HEK293 (cell line): Measurements from ENCODE around the gene LRRC74B.
A peak's percentile ranks its signal among the peaks of the same experiment; 100 is the strongest.

Source experiments
- CTCF ChIA-PET: fragments of 350-600 bp; formaldehyde crosslinking; extraction: SDS; loops from one replicate; lab custom pipeline; 2021; ENCODE audit warnings: antibody characterized with exemption; lab: Yijun Ruan, JAX
- POLR2A ChIA-PET: fragments of 300-600 bp; formaldehyde crosslinking; extraction: SDS; loops from one replicate; lab custom pipeline; 2020; ENCODE audit warnings: antibody characterized with exemption, inconsistent platforms; lab: Yijun Ruan, JAX
- H3K27ac ChIP-seq: fragments of 200-500 bp; sonication (Bioruptor generic); 2 replicates; pipeline ENCODE4 v1.5.1; 2014; ENCODE audit warnings: low read depth, low read length, control low read depth, inconsistent platforms; ENCODE audit errors: extremely low read depth
- H3K36me3 ChIP-seq, 2 experiments: fragments of 200-500 bp in 1 of 2; sonication (Bioruptor generic) in 1 of 2; 1 replicate in 1 of 2; 2 replicates in 1 of 2; pipeline ENCODE4 v1.5.1; 2014 to 2017; ENCODE audit warnings: inconsistent platforms in 2 of 2, low read length in 2 of 2; ENCODE audit not compliant: control insufficient read depth in 2 of 2, insufficient read depth in 1 of 2
- H3K4me1 ChIP-seq: fragments of 200-500 bp; sonication (Bioruptor generic); 2 replicates; pipeline ENCODE4 v1.5.1; 2014; ENCODE audit warnings: mild to moderate bottlenecking, low read length, inconsistent platforms; ENCODE audit not compliant: control insufficient read depth, insufficient read depth
- H3K4me3 ChIP-seq: 2 replicates; pipeline ENCODE4 v1.5.1; 2011; ENCODE audit warnings: low read depth, mild to moderate bottlenecking, control low read depth, low read length, moderate library complexity
- H3K9me3 ChIP-seq: fragments of 200-500 bp; sonication (Bioruptor generic); 2 replicates; pipeline ENCODE4 v1.5.1; 2014; ENCODE audit warnings: low read depth, low read length, inconsistent platforms; ENCODE audit not compliant: control insufficient read depth, insufficient read depth
- BCL11B ChIP-seq: fragments of 450-650 bp; formaldehyde crosslinking; IDR thresholded peaks from 2 replicates; pipeline ENCODE4 v1.5.1; 2016; ENCODE audit warnings: low read depth, missing biosample characterization, missing genetic modification characterization
- EGR2 ChIP-seq: fragments of 450-650 bp; formaldehyde crosslinking; IDR thresholded peaks from 2 replicates; pipeline ENCODE4 v1.5.1; 2016; ENCODE audit warnings: low read depth, missing biosample characterization, missing genetic modification characterization
- FEZF1 ChIP-seq: fragments of 450-650 bp; formaldehyde crosslinking; IDR thresholded peaks from 2 replicates; pipeline ENCODE4 v1.5.1; 2016; ENCODE audit warnings: missing biosample characterization, missing genetic modification characterization
- GLIS1 ChIP-seq: fragments of 450-650 bp; formaldehyde crosslinking; IDR thresholded peaks from 2 replicates; pipeline ENCODE4 v1.5.1; 2016; ENCODE audit warnings: missing biosample characterization, missing genetic modification characterization
- KLF1 ChIP-seq: fragments of 450-650 bp; formaldehyde crosslinking; IDR thresholded peaks from 2 replicates; pipeline ENCODE4 v1.5.1; 2016; ENCODE audit warnings: missing biosample characterization, missing genetic modification characterization
- MEIS1 ChIP-seq: sonication (generic); formaldehyde crosslinking; IDR thresholded peaks from 2 replicates; pipeline ENCODE4 v1.8.1; 2022; ENCODE audit warnings: missing genetic modification reagents, mild to moderate bottlenecking, borderline replicate concordance
- PATZ1 ChIP-seq: fragments of 450-650 bp; formaldehyde crosslinking; IDR thresholded peaks from 2 replicates; pipeline ENCODE4 v1.5.1; 2016; ENCODE audit warnings: missing biosample characterization, missing genetic modification characterization
- SP2 ChIP-seq: fragments of 450-650 bp; formaldehyde crosslinking; IDR thresholded peaks from 2 replicates; pipeline ENCODE4 v1.5.1; 2016; ENCODE audit warnings: missing biosample characterization, missing genetic modification characterization
- SP3 ChIP-seq: fragments of 450-650 bp; formaldehyde crosslinking; IDR thresholded peaks from 2 replicates; pipeline ENCODE4 v1.5.1; 2016; ENCODE audit warnings: missing biosample characterization, missing genetic modification characterization
- TCF7L2 ChIP-seq: IDR thresholded peaks from 2 replicates; pipeline ENCODE4 v1.6.1; 2011; ENCODE audit warnings: low read depth, mild to moderate bottlenecking, inconsistent platforms, low read length, moderate library complexity, borderline replicate concordance
- ZBTB8A ChIP-seq: fragments of 450-650 bp; formaldehyde crosslinking; IDR thresholded peaks from 2 replicates; pipeline ENCODE4 v1.5.1; 2016; ENCODE audit warnings: missing biosample characterization, missing genetic modification characterization
- ZFHX2 ChIP-seq: fragments of 450-650 bp; formaldehyde crosslinking; conservative IDR thresholded peaks from 2 replicates; pipeline ENCODE4 v1.5.1; 2016; ENCODE audit warnings: missing biosample characterization, missing genetic modification characterization
- ZFP3 ChIP-seq: fragments of 450-650 bp; formaldehyde crosslinking; IDR thresholded peaks from 2 replicates; pipeline ENCODE4 v1.5.1; 2016; ENCODE audit warnings: low read depth, missing biosample characterization, missing genetic modification characterization
- ZIC2 ChIP-seq: fragments of 450-650 bp; formaldehyde crosslinking; IDR thresholded peaks from 2 replicates; pipeline ENCODE4 v1.5.1; 2016; ENCODE audit warnings: missing biosample characterization, missing genetic modification characterization
- ZNF132 ChIP-seq: fragments of 450-650 bp; formaldehyde crosslinking; IDR thresholded peaks from 2 replicates; pipeline ENCODE4 v1.5.1; 2017; ENCODE audit warnings: missing biosample characterization, missing genetic modification characterization, borderline replicate concordance
- ZNF133 ChIP-seq: fragments of 450-650 bp; formaldehyde crosslinking; IDR thresholded peaks from 2 replicates; pipeline ENCODE4 v1.5.1; 2016; ENCODE audit warnings: missing biosample characterization, missing genetic modification characterization
- ZNF157 ChIP-seq: fragments of 450-650 bp; formaldehyde crosslinking; IDR thresholded peaks from 2 replicates; pipeline ENCODE4 v1.5.1; 2016; ENCODE audit warnings: missing biosample characterization, missing genetic modification characterization
- ZNF394 ChIP-seq: fragments of 450-650 bp; formaldehyde crosslinking; IDR thresholded peaks from 2 replicates; pipeline ENCODE4 v1.5.1; 2016; ENCODE audit warnings: missing biosample characterization, missing genetic modification characterization, mild to moderate bottlenecking, moderate library complexity, borderline replicate concordance
- ZNF426 ChIP-seq: fragments of 450-650 bp; formaldehyde crosslinking; IDR thresholded peaks from 2 replicates; pipeline ENCODE4 v1.5.1; 2017; ENCODE audit warnings: missing biosample characterization, missing genetic modification characterization, mild to moderate bottlenecking, inconsistent platforms, moderate library complexity
- ZNF521 ChIP-seq: fragments of 450-650 bp; formaldehyde crosslinking; IDR thresholded peaks from 2 replicates; pipeline ENCODE4 v1.5.1; 2017; ENCODE audit warnings: missing biosample characterization, mild to moderate bottlenecking, missing genetic modification characterization
- ZNF747 ChIP-seq: fragments of 450-650 bp; formaldehyde crosslinking; IDR thresholded peaks from 2 replicates; pipeline ENCODE4 v1.5.1; 2016; ENCODE audit warnings: missing biosample characterization, missing genetic modification characterization
- TF ChIP-seq, protein P1 (sequence below): fragments of 450-650 bp; formaldehyde crosslinking; IDR thresholded peaks from 2 replicates; pipeline ENCODE4 v1.5.1; 2016; ENCODE audit warnings: missing biosample characterization, missing genetic modification characterization
- TF ChIP-seq, protein P2 (sequence below): fragments of 450-650 bp; formaldehyde crosslinking; IDR thresholded peaks from 2 replicates; pipeline ENCODE4 v1.5.1; 2016; ENCODE audit warnings: missing biosample characterization, missing genetic modification characterization
- TF ChIP-seq, protein P3 (sequence below): fragments of 450-650 bp; formaldehyde crosslinking; IDR thresholded peaks from 2 replicates; pipeline ENCODE4 v1.5.1; 2017; ENCODE audit warnings: missing biosample characterization, missing genetic modification characterization

LRRC74B gene

GRCh38 chr22:21014202-21014725 lies 31.5 kb upstream of the LRRC74B start (continued):
- peak; percentile 98 for TF ChIP-seq GLIS1
- TF ChIP-seq SP3, result peak; percentile 64
- TF ChIP-seq FEZF1 (tag by site-specific recombination), result peak; percentile 78
- no peak for TF ChIP-seq TCF7L2
- TF ChIP-seq, protein P1, sequence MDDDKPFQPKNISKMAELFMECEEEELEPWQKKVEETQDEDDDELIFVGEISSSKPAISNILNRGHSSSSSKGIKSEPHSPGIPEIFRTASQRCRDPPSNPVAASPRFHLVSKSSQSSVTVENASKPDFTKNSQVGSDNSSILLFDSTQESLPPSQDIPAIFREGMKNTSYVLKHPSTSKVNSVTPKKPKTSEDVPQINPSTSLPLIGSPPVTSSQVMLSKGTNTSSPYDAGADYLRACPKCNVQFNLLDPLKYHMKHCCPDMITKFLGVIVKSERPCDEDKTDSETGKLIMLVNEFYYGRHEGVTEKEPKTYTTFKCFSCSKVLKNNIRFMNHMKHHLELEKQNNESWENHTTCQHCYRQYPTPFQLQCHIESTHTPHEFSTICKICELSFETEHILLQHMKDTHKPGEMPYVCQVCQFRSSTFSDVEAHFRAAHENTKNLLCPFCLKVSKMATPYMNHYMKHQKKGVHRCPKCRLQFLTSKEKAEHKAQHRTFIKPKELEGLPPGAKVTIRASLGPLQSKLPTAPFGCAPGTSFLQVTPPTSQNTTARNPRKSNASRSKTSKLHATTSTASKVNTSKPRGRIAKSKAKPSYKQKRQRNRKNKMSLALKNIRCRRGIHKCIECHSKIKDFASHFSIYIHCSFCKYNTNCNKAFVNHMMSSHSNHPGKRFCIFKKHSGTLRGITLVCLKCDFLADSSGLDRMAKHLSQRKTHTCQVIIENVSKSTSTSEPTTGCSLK, result no peak
- TF ChIP-seq, protein P2, sequence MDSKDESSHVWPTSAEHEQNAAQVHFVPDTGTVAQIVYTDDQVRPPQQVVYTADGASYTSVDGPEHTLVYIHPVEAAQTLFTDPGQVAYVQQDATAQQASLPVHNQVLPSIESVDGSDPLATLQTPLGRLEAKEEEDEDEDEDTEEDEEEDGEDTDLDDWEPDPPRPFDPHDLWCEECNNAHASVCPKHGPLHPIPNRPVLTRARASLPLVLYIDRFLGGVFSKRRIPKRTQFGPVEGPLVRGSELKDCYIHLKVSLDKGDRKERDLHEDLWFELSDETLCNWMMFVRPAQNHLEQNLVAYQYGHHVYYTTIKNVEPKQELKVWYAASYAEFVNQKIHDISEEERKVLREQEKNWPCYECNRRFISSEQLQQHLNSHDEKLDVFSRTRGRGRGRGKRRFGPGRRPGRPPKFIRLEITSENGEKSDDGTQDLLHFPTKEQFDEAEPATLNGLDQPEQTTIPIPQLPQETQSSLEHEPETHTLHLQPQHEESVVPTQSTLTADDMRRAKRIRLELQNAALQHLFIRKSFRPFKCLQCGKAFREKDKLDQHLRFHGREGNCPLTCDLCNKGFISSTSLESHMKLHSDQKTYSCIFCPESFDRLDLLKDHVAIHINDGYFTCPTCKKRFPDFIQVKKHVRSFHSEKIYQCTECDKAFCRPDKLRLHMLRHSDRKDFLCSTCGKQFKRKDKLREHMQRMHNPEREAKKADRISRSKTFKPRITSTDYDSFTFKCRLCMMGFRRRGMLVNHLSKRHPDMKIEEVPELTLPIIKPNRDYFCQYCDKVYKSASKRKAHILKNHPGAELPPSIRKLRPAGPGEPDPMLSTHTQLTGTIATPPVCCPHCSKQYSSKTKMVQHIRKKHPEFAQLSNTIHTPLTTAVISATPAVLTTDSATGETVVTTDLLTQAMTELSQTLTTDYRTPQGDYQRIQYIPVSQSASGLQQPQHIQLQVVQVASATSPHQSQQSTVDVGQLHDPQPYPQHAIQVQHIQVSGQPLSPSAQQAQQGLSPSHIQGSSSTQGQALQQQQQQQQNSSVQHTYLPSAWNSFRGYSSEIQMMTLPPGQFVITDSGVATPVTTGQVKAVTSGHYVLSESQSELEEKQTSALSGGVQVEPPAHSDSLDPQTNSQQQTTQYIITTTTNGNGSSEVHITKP (tag by site-specific recombination), result 0 out of 2 replicates have a peak, but pooled peaks have one; percentile 16
- TF ChIP-seq BCL11B (tag by site-specific recombination), result no peak
- no peak for TF ChIP-seq ZNF157
- TF ChIP-seq PATZ1 (tag by site-specific recombination), result peak; percentile 37; the same call in 1 of the 2 replicates
- no peak for TF ChIP-seq ZNF747 (tag by site-specific recombination)
- 0 out of 2 replicates have a peak, but pooled peaks have one; percentile 20 for TF ChIP-seq EGR2 (tag by site-specific recombination)
- peak; percentile 95 for TF ChIP-seq SP2
- no peak for TF ChIP-seq ZNF132 (tag by site-specific recombination)

DNA sequence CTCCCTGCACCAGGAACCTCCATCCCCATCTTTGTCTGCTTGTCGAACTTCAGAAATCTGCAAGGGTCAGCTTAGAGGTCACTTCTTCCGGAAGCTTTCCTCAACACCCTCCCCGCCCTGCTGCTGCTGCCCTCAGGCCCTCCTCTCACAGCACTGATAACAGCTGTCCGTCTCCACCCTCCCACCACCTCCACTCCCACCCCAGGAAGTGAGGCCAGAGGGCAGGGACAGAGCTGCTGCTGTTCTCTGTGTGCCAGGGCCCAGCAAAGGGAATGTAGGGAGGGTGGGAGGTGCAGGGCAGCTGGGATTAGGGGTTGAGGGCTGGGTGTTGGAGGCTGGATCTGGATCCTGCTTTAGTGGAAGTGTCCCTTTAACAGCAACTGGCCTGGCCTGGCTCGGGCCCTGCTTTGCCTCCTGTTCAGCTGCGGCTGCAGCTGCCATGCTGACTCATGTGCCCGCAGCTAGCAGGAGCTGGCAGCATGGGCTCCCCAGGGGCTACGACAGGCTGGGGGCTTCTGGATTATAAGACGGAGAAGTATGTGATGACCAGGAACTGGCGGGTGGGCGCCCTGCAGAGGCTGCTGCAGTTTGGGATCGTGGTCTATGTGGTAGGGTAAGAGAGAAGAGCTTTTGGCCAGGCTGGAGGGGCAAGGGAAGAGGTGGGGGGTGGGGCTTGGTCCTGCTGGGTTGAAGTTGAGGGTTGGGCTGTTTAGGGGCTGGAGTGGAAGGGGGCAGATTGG lies 30.9 kb upstream of the LRRC74B start, which contains the start of gene P2RX6:
TSS of gene P2RX6 (plus strand) at position 440 of the 740 bp plus-strand sequence. CDS start at position 450, 10 bp downstream.
- Histone ChIP-seq H3K4me3 (peak within 1 kb of the TSS; percentile 33), H3K27ac (no peak within 1 kb of the TSS), H3K9me3 (no peaks in the 10 kb centered on the region), H3K36me3 (no peaks in the 10 kb centered on the region), H3K4me1 (no peaks in the 10 kb centered on the region)
- POLR2A ChIA-PET, result interaction anchor here (0.9 to 1.7 kb wide), 4 partner anchors 12 to 33 kb away, joined by 3 to 7 read pairs (median 6); partner anchors contain the start of genes LZTR1 and THAP7
- CTCF ChIA-PET, result interaction anchor here (0.6 to 1.7 kb wide), 5 partner anchors 55 to 705 kb away, joined by 3 to 5 read pairs (median 3); no protein-coding TSS in a partner anchor
- TF ChIP-seq, protein P3, sequence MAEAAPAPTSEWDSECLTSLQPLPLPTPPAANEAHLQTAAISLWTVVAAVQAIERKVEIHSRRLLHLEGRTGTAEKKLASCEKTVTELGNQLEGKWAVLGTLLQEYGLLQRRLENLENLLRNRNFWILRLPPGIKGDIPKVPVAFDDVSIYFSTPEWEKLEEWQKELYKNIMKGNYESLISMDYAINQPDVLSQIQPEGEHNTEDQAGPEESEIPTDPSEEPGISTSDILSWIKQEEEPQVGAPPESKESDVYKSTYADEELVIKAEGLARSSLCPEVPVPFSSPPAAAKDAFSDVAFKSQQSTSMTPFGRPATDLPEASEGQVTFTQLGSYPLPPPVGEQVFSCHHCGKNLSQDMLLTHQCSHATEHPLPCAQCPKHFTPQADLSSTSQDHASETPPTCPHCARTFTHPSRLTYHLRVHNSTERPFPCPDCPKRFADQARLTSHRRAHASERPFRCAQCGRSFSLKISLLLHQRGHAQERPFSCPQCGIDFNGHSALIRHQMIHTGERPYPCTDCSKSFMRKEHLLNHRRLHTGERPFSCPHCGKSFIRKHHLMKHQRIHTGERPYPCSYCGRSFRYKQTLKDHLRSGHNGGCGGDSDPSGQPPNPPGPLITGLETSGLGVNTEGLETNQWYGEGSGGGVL (tag by site-specific recombination), result peak; percentile 56; the same call in 1 of the 2 replicates
- TF ChIP-seq EGR2 (tag by site-specific recombination) (peak; percentile 77), ZBTB8A (no peak), ZNF521 (tag by site-specific recombination) (no peak), MEIS1 (CRISPR knock-in tag) (no peak), ZNF394 (no peak), ZFHX2 (peak; percentile 53), KLF1 (tag by site-specific recombination) (no peak), ZNF133 (tag by site-specific recombination) (no peak), ZIC2 (no peak), PATZ1 (tag by site-specific recombination) (no peak), ZFP3 (no peak), ZNF426 (tag by site-specific recombination) (no peak)
